Ovary (tissue), 9 donors: ENCODE measurements around the gene FAM163B. TPM values are rescaled to one million over a fixed set of nuclear protein-coding genes. Genes with fewer than 3 reads are reported as not detected.
"Not testable (repeated sequence)": the region's sequence is repeated elsewhere in the genome, so short reads cannot be mapped to it uniquely, and the experiment has no call there.

Experiments
- DNase-seq, 5 donors: peaks; one replicate each; pipeline ENCODE4 v3.0.0-alpha.2; 2019 to 2020
- H3K27ac ChIP-seq, 2 donors: fragments of 200-600 bp; one replicate each; pipeline versions ENCODE4 v1.5.1 to v1.8.0; 2019 to 2022
- H3K27me3 ChIP-seq: fragments of 200-600 bp; one replicate; pipeline ENCODE4 v1.8.0; 2022
- H3K36me3 ChIP-seq: fragments of 200-600 bp; sonication (generic); one replicate; pipeline ENCODE4 v1.5.1; 2019
- H3K4me1 ChIP-seq: one replicate; pipeline ENCODE4 v1.8.1; 2013; ENCODE audit warnings: mild to moderate bottlenecking, moderate library complexity; ENCODE audit not compliant: insufficient read depth
- H3K4me3 ChIP-seq: fragments of 200-600 bp; sonication (generic); one replicate; pipeline ENCODE4 v1.5.1; 2017
- H3K9me3 ChIP-seq, 2 donors: fragments of 200-600 bp in 1 of 2; sonication (generic) in 1 of 2; one replicate each; pipeline versions ENCODE4 v1.5.1 to v1.8.1; 2013 to 2019; ENCODE audit warnings: mild to moderate bottlenecking in 1 of 2, moderate library complexity in 1 of 2
- EP300 ChIP-seq: sonication (generic); formaldehyde crosslinking; IDR thresholded peaks from one replicate; pipeline ENCODE4 v1.6.1; 2017; ENCODE audit warnings: antibody characterized with exemption
- POLR2A ChIP-seq: fragments of 450-650 bp; IDR thresholded peaks from one replicate; pipeline ENCODE4 v1.6.1; 2017; ENCODE audit warnings: antibody characterized with exemption, mild to moderate bottlenecking, moderate library complexity
- WGBS, 3 donors: extraction: QIAGEN DNeasy Blood & Tissue Kit in 1 of 3; methylation state at CpG; one replicate each; pipeline versions ENCODE4 v1.1.5 to v1.1.7; 2013 to 2017; 5-methylcytosine and 5-hydroxymethylcytosine counted together
- intact Hi-C, 4 donors: fragments of 100-400 bp; cut with DNase I; formaldehyde crosslinking; loops; one replicate each; pipeline versions ENCODE4 v1.11.0 to v1.15.1; 2022 to 2023
- polyA plus RNA-seq, 2 donors: library from polyadenylated mRNA; stranded (reverse); fragments of 200-250 nt in 1 of 2; fragments of 350-450 nt in 1 of 2; fragmentation: Illumina TruSeq in 1 of 2; extraction: RNeasy Lipid Tissue Mini Kit (QIAGEN cat#74804) in 1 of 2; gene quantifications; one replicate each; pipeline ENCODE4 v1.2.3, GENCODE V29; 2013 to 2014
- total RNA-seq, 7 donors: library from RNA; depleted of rRNA in 2 of 7; stranded (reverse); fragments of >200 nt in 2 of 7; fragmentation: NEBNext Ultra II Directional in 3 of 7; extraction: Animal tissue kit (Norgen Biotek cat#: 25700) in 3 of 7; gene quantifications; one replicate each; pipeline versions ENCODE4 v1.1.0 to v1.2.4, GENCODE V29; 2016 to 2023
- TF ChIP-seq, protein P1 (sequence below), 3 donors: fragments of 450-650 bp in 2 of 3; fragments of 200-600 bp in 1 of 3; IDR thresholded peaks; one replicate each; pipeline versions ENCODE4 v1.5.1 to v1.8.0; 2016 to 2022; ENCODE audit warnings: antibody characterized with exemption in 3 of 3, mild to moderate bottlenecking in 1 of 3
- donor health status: DM: no; HTN: no; CAD: no; lungs with moderate emphysema.
- donor health status: DM: no; HTN: no; CAD: no.
- donor health status: Bipolar disorder and iron deficiency.
- donor health status: DM: yes; HTN: yes; CAD: no.
- donor health status: DM: no; HTN: no; CAD: no.
- donor health status: DM: yes; HTN: yes; CAD: no.

FAM163B gene
- total and polyA plus RNA-seq, 9 donors, result 0.21 to 0.30 TPM; not detected in 7

DNA sequence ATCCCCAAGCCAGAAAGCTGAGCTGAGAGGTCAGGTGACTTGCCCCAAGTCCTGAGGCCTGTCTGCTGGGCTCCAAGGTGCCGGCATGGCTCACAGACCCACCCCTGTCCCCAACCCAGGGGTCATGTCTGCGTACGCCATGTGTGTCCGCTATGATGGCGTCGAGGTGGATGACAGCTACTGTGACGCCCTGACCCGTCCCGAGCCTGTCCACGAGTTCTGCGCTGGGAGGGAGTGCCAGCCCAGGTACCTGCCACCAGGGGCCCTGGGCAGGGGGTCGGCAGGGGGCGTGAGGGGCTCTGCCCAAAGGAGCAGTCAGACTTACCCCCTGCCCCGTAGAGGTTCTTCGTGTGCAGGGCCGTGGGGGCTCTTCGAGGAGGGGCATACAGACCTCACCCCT is 42.4 kb downstream of the FAM163B start:
- DNase-seq, result no peak
- TF ChIP-seq, protein P1, sequence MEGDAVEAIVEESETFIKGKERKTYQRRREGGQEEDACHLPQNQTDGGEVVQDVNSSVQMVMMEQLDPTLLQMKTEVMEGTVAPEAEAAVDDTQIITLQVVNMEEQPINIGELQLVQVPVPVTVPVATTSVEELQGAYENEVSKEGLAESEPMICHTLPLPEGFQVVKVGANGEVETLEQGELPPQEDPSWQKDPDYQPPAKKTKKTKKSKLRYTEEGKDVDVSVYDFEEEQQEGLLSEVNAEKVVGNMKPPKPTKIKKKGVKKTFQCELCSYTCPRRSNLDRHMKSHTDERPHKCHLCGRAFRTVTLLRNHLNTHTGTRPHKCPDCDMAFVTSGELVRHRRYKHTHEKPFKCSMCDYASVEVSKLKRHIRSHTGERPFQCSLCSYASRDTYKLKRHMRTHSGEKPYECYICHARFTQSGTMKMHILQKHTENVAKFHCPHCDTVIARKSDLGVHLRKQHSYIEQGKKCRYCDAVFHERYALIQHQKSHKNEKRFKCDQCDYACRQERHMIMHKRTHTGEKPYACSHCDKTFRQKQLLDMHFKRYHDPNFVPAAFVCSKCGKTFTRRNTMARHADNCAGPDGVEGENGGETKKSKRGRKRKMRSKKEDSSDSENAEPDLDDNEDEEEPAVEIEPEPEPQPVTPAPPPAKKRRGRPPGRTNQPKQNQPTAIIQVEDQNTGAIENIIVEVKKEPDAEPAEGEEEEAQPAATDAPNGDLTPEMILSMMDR (IDR thresholded peaks at IDR 0.05), result no peak
- TF ChIP-seq EP300 (no peak), POLR2A (no peak)
- peaks cover 11% of the 10 kb centered on the region for H3K4me1 ChIP-seq
- no peaks in the 10 kb centered on the region for H3K27me3 ChIP-seq
- H3K27ac ChIP-seq, result no peak overlapping the region
- no peaks in the 10 kb centered on the region for H3K36me3 ChIP-seq
- WGBS, 3 donors, result 94 to 95% (median 94%) methylated on average over 12 to 17 of the region's 17 CpGs
- intact Hi-C loops, result no loop called here
- no peaks in the 10 kb centered on the region for H3K9me3 ChIP-seq
- H3K4me3 ChIP-seq, result no peak overlapping the region

DNA sequence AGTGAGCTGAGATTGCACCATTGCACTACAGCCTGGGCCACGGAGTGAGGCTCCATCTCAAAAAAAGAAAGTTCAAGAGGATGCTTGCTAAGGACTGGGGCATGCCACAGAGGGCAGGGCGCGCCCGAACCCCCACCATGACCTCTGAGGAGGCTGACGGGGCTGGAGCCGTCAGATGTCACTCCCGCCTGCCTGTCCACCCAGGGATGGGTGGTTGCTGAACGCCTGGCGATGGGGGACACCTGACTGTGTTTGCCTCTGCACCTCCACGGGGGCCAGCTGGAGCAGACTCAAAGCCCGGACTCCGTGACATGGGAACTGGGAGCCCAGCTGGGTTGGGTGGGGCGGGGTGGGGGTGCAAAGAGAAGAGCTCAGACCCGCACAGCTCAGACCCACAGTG is 42.8 kb downstream of the FAM163B start:
- intact Hi-C loops, result no loop called here

DNA sequence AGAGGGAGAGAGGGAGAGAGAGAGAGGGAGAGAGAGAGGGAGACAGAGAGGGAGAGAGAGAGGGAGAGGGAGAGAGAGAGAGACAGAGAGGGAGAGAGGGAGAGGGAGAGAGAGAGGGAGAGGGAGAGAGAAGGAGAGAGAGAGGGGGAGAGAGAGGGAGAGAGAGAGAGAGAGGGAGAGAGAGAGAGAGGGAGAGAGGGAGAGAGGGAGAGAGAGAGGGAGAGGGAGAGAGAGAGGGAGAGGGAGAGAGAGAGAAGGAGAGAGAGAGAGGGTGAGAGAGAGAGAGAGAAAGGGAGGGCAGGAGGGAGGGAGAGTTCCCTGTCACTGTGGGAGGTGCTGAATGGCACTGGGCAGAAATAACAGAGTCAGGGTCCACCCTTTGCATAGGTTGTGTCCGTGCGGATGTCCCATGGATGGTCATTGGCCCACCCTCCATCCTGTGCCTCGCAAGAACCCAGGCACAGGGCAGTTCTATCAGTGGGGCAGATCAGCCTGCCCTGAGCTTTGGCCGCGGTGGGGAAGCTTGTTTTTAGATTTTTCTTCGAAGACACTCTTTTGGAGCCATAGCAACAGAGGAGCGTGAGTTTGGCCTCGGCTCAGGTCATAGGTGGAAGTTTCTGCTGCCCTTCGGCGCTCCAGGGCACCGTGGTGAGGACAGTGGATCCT is 44.6 kb downstream of the FAM163B start:
- WGBS, 3 donors, result 74 to 82% (median 75%) methylated on average over 11 of the region's 11 CpGs
- Histone ChIP-seq H3K9me3 (no peaks in the 10 kb centered on the region), H3K4me1 (peaks cover 11% of the 10 kb centered on the region), H3K27ac (peak overlapping the region; percentile 38 to 83), H3K36me3 (no peaks in the 10 kb centered on the region), H3K27me3 (no peaks in the 10 kb centered on the region), H3K4me3 (no peak overlapping the region)
- TF ChIP-seq, protein P1 (IDR thresholded peaks at IDR 0.05), result peak in 1 of 3 donors; percentile 49
- no peak for TF ChIP-seq EP300
- intact Hi-C loops, result no loop called here
- peak in 1 of 5 donors; percentile 32 for DNase-seq

More for the DNA sequence above, 42.8 kb downstream of the FAM163B start:
- Histone ChIP-seq H3K9me3 (no peaks in the 10 kb centered on the region), H3K27me3 (no peaks in the 10 kb centered on the region), H3K27ac (peak overlapping the region in 1 of 2 donors; percentile 83), H3K36me3 (no peaks in the 10 kb centered on the region), H3K4me1 (peaks cover 11% of the 10 kb centered on the region), H3K4me3 (no peak overlapping the region)
- TF ChIP-seq, protein P1 (IDR thresholded peaks at IDR 0.05), result no peak
- TF ChIP-seq EP300 (no peak), POLR2A (no peak)
- WGBS, 3 donors, result 91 to 95% (median 91%) methylated on average over 10 to 14 of the region's 14 CpGs
- no peak for DNase-seq

DNA sequence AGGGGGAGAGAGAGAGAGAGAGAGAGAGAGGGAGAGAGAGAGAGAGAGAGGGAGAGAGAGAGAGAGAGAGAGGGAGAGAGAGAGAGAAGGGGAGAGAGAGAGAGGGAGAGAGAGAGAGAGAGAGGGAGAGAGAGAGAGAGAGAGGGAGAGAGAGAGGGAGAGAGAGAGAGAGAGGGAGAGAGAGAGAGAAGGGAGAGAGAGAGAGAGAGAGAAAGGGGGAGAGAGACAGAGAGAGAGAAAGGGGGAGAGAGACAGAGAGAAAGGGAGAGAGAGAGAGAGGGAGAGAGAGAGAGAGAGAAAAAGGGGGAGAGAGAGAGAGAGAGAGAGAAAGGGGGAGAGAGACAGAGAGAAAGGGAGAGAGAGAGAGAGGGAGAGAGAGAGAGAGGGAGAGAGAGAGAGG is 45.4 kb downstream of the FAM163B start:
- intact Hi-C loops, H3K9me3 ChIP-seq, H3K4me3 ChIP-seq, H3K27me3 ChIP-seq, H3K27ac ChIP-seq, H3K36me3 ChIP-seq, DNase-seq: not testable (repeated sequence)
- peaks cover 11% of the 10 kb centered on the region for H3K4me1 ChIP-seq

DNA sequence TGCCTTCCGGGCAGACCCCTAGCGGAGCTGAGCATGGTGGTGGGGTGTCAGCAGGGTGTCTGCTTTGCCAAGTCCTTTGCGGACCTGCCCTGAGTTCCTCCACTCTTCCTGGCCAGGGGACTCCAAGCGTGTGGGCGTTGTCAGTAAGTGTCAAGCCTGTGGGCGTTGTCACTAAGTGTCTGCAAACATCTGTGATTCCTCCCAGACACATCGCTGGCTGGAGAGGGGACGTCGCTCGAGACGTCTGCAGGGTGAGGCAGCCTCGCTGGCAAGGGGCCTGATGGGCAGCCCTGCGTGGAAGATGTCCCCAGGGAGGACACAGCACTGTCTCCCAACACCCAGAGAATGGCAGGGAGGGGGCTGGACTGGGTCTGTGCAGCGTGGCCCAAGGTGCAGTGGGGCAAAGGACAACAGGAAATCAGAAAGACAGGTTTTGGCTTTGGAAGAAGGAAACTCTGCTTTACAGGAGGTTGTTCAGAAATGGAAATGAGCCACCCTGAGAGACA is 45.8 kb downstream of the FAM163B start:
- no peaks in the 10 kb centered on the region for H3K36me3 ChIP-seq
- H3K27me3 ChIP-seq, result no peaks in the 10 kb centered on the region
- DNase-seq, result peak in 3 of 5 donors; percentile 35 to 70 (median 59)
- H3K4me1 ChIP-seq, result peaks cover 11% of the 10 kb centered on the region
- H3K4me3 ChIP-seq, result no peak overlapping the region
- 11 to 15% (median 14%) methylated on average over 14 of the region's 14 CpGs for WGBS, 3 donors
- intact Hi-C loops, result no loop called here
- H3K9me3 ChIP-seq, result no peaks in the 10 kb centered on the region
- TF ChIP-seq, protein P1 (IDR thresholded peaks at IDR 0.05), result no peak
- TF ChIP-seq EP300 (no peak), POLR2A (no peak)
- peak overlapping the region in 1 of 2 donors; percentile 50 for H3K27ac ChIP-seq
